Vagina (tissue), 2 donors: ENCODE data around the gene PSENEN. TPM values are rescaled to one million over a fixed set of nuclear protein-coding genes. Genes with fewer than 3 reads are reported as not detected.

ENCODE experiments used
- DNase-seq, 2 donors: peaks; one replicate each; pipeline ENCODE4 v3.0.0-alpha.2; 2017; ENCODE audit errors: extremely low spot score in 2 of 2
- H3K27ac ChIP-seq: fragments of 200-600 bp; sonication (generic); one replicate; pipeline ENCODE4 v1.5.1; 2019
- H3K27me3 ChIP-seq: fragments of 200-600 bp; sonication (generic); one replicate; pipeline ENCODE4 v1.5.1; 2019
- H3K36me3 ChIP-seq, 2 donors: fragments of 200-600 bp; sonication (generic); one replicate each; pipeline ENCODE4 v1.5.1; 2017 to 2019
- H3K4me1 ChIP-seq: fragments of 200-600 bp; sonication (generic); one replicate; pipeline ENCODE4 v1.5.1; 2019
- H3K4me3 ChIP-seq, 2 donors: fragments of 200-600 bp; sonication (generic); 1 replicate in 1 of 2; 2 replicates in 1 of 2; pipeline ENCODE4 v1.5.1; 2016 to 2019
- H3K9me3 ChIP-seq: fragments of 200-600 bp; sonication (generic); one replicate; pipeline ENCODE4 v1.5.1; 2019
- POLR2A ChIP-seq, 2 donors: fragments of 450-650 bp; IDR thresholded peaks; one replicate each; pipeline ENCODE4 v1.6.1; 2017; ENCODE audit warnings: antibody characterized with exemption in 2 of 2, mild to moderate bottlenecking in 2 of 2, moderate library complexity in 2 of 2
- POLR2AphosphoS5 ChIP-seq, 2 donors: sonication (generic); formaldehyde crosslinking; IDR thresholded peaks; one replicate each; pipeline ENCODE4 v1.9.0; 2017; ENCODE audit warnings: antibody characterized with exemption in 2 of 2, mild to moderate bottlenecking in 2 of 2, low read depth in 1 of 2; ENCODE audit not compliant: insufficient read depth in 1 of 2
- intact Hi-C: fragments of 100-400 bp; cut with DNase I; formaldehyde crosslinking; loops from one replicate; pipeline ENCODE4 v1.15.1; 2023
- total RNA-seq: library from RNA; depleted of rRNA; stranded (reverse); fragments of >200 nt; gene quantifications from one replicate; pipeline ENCODE4 v1.2.3, GENCODE V29; 2016
- TF ChIP-seq, protein P1 (sequence below), 3 experiments: fragments of 450-650 bp in 2 of 3; fragments of 200-600 bp in 1 of 3; sonication (generic) in 1 of 3; IDR thresholded peaks; one replicate each; pipeline ENCODE4 v1.5.1; 2017 to 2019; ENCODE audit warnings: antibody characterized with exemption in 3 of 3, mild to moderate bottlenecking in 2 of 3, moderate library complexity in 2 of 3

PSENEN gene
- total RNA-seq, 1 donor from 2014 or later: 28.2 TPM

DNA sequence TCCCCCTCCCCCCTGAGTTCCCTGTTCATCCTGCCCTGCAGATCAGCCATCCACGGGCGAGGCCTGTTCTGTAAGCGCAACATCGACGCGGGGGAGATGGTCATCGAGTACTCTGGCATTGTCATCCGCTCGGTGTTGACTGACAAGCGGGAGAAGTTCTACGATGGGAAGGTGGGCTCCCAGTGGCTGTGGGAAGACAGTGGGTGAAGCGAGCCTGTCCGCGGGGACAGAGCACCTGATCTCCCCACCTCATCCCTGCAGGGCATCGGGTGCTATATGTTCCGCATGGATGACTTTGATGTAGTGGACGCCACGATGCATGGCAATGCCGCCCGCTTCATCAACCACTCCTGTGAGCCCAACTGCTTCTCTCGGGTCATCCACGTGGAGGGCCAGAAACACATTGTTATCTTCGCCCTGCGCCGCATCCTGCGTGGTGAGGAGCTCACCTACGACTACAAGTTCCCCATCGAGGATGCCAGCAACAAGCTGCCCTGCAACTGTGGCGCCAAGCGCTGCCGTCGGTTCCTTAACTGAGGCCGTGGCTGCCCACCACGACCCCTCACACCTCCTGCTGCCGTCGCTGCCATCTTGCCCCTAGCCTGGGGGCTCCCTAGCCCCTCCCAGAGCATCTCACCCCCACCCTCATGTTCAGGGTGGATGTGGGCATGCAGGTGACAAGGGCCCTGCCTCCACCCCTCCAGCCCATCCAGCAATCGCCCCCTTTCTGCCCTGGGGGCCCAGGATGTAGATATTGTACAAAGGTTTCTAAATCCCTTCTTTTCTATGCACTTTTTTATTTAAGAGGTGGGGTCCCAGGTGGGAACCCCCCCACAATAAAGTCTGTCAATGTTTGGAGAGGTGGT, 7.2 kb upstream of the PSENEN start:
- TF ChIP-seq POLR2AphosphoS5 (IDR thresholded peaks at IDR 0.05; ENCODE audit: insufficient read depth in 1 of 2, low read depth in 1 of 2) (no peak), POLR2A (IDR thresholded peaks at IDR 0.05) (no peak)
- TF ChIP-seq, protein P1, sequence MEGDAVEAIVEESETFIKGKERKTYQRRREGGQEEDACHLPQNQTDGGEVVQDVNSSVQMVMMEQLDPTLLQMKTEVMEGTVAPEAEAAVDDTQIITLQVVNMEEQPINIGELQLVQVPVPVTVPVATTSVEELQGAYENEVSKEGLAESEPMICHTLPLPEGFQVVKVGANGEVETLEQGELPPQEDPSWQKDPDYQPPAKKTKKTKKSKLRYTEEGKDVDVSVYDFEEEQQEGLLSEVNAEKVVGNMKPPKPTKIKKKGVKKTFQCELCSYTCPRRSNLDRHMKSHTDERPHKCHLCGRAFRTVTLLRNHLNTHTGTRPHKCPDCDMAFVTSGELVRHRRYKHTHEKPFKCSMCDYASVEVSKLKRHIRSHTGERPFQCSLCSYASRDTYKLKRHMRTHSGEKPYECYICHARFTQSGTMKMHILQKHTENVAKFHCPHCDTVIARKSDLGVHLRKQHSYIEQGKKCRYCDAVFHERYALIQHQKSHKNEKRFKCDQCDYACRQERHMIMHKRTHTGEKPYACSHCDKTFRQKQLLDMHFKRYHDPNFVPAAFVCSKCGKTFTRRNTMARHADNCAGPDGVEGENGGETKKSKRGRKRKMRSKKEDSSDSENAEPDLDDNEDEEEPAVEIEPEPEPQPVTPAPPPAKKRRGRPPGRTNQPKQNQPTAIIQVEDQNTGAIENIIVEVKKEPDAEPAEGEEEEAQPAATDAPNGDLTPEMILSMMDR (IDR thresholded peaks at IDR 0.05): no peak
- H3K4me3 ChIP-seq: no peak overlapping the region
- intact Hi-C loops: loop anchor here (2.0 kb wide), 1 partner anchor 43 kb away; no protein-coding TSS in a partner anchor
- H3K9me3 ChIP-seq: no peaks in the 10 kb centered on the region
- H3K27ac ChIP-seq: no peak overlapping the region
- DNase-seq: no peak
- H3K36me3 ChIP-seq: peaks cover 0 to 30% of the 10 kb centered on the region in 2 donors
- peaks cover 17% of the 10 kb centered on the region for H3K4me1 ChIP-seq
- no peaks in the 10 kb centered on the region for H3K27me3 ChIP-seq

DNA sequence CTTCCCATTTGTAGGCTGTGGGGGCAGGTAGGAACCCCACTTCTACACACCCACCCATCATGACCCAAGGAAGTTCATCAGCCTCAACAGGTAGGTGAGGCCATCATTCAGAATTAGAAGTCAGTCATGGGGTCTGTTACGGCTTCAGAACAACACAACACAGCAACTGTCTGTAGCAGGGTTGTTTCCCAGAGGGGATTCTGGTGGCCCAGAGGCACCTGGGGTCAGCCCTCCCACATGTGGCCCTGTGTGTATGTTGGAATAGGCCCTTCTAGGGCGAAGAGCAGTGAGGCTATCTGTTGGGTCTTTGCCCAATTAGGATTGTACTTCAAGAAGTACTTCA, 6.6 kb upstream of the PSENEN start:
- intact Hi-C loops: loop anchor here (2.0 kb wide), 1 partner anchor 44 kb away; no protein-coding TSS in a partner anchor
- Histone ChIP-seq H3K9me3 (no peaks in the 10 kb centered on the region), H3K4me3 (no peak overlapping the region), H3K4me1 (peaks cover 17% of the 10 kb centered on the region), H3K27me3 (no peaks in the 10 kb centered on the region), H3K36me3 (peaks cover 0 to 29% of the 10 kb centered on the region in 2 donors), H3K27ac (no peak overlapping the region)
- TF ChIP-seq POLR2AphosphoS5 (IDR thresholded peaks at IDR 0.05; ENCODE audit: insufficient read depth in 1 of 2, low read depth in 1 of 2) (no peak), POLR2A (IDR thresholded peaks at IDR 0.05) (no peak)
- TF ChIP-seq, protein P1 (IDR thresholded peaks at IDR 0.05): no peak
- DNase-seq: no peak

DNA sequence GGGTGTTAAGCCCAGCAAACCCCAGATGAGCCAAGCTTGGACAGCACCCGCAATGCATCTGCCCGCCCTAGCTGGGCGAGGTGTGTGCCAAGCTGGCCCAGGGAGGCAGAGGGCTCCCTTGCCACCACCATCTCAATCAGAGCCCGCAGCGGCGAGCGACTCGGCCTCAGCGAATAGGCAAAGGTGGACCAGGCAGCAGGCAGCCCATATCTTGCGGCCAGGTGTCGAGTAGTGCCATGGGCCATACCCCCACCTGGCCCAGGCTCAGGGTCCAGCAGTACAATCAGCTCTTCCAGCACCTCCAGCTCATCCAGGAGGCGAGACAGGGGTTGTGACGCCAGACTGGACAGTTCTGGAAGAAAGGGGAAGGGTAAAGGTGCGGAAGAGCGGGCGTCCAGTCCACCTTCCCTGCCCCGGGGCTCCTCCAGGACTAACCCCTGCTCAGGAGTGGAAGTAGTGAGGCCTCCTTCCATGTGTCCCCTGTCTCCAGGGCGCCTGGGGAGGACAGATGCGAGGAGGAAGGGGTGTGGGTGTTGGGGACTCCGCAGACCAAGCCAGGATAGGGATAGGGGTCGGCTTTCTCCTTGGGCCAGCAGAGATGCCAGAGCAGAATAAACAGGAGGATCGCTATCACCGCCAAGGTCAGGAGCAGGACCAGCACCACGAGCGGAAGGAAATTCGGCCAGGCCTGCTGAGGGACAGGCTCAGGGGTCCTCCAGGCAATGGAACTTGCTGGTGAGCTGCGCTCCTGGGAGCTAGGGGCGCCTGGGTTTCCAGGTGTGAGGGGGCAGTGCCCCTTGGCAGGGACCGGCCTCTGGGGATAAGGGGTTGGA, 6.0 kb upstream of the PSENEN start:
- Histone ChIP-seq H3K4me3 (peak overlapping the region; percentile 64 to 66), H3K9me3 (no peaks in the 10 kb centered on the region)
- intact Hi-C loops: loop anchor here (2.0 kb wide), 1 partner anchor 45 kb away; no protein-coding TSS in a partner anchor

DNA sequence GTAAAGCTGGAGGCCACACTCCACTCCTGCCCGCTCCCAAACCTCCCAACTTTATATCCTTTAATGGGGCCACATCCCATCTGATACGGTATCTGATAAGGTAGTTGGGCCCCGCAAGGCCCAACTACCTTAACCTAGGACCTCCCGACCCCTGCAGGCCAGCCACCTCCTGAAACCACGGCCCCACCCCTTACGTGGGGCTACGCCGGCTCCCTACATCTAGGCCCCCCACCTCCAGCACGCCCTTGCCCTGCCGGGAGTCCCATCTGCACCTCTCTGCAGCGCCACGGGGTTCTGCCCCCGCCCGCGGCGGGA, 5.4 kb upstream of the PSENEN start:
- no peak for DNase-seq
- H3K27me3 ChIP-seq: no peaks in the 10 kb centered on the region
- no peaks in the 10 kb centered on the region for H3K9me3 ChIP-seq
- H3K4me3 ChIP-seq: peak overlapping the region; percentile 64 to 66
- peaks cover 0 to 27% of the 10 kb centered on the region in 2 donors for H3K36me3 ChIP-seq
- peaks cover 25% of the 10 kb centered on the region for H3K4me1 ChIP-seq
- peak in 1 of 2 donors; percentile 16 for TF ChIP-seq POLR2A (IDR thresholded peaks at IDR 0.05)
- TF ChIP-seq, protein P1 (IDR thresholded peaks at IDR 0.05): no peak
- TF ChIP-seq POLR2AphosphoS5 (IDR thresholded peaks at IDR 0.05; ENCODE audit: insufficient read depth in 1 of 2, low read depth in 1 of 2): no peak
- intact Hi-C loops: no loop called here
- peak overlapping the region; percentile 66 for H3K27ac ChIP-seq

More for the DNA sequence above, 6.0 kb upstream of the PSENEN start:
- Histone ChIP-seq H3K4me1 (peaks cover 23% of the 10 kb centered on the region), H3K36me3 (peaks cover 0 to 29% of the 10 kb centered on the region in 2 donors), H3K27me3 (no peaks in the 10 kb centered on the region), H3K27ac (peak overlapping the region; percentile 66)
- no peak for DNase-seq
- TF ChIP-seq, protein P1 (IDR thresholded peaks at IDR 0.05): no peak
- TF ChIP-seq POLR2A (IDR thresholded peaks at IDR 0.05) (no peak), POLR2AphosphoS5 (IDR thresholded peaks at IDR 0.05; ENCODE audit: insufficient read depth in 1 of 2, low read depth in 1 of 2) (no peak)
